Activated CD8-positive, alpha-beta memory T cell treated with anti-CD3 and anti-CD28 coated beads, Interleukin-2, amount 10 ng/mL, durations not matched to agents 7 days and 5 days (primary cell): ENCODE measurements around the gene STK31. TPM values are rescaled to one million over a fixed set of nuclear protein-coding genes. Genes with fewer than 3 reads are reported as not detected.
"Not testable (repeated sequence)": the region's sequence is repeated elsewhere in the genome, so short reads cannot be mapped to it uniquely, and the experiment has no call there.

Source experiments
- ATAC-seq: fragments of 150-1000 bp; cut with Tn5 transposase; one replicate; pipeline ENCODE4 v1.10.0; 2021; ENCODE audit warnings: moderate library complexity
- CTCF ChIA-PET: fragments of 350-600 bp; sonication (Branson Sonifier 250); formaldehyde crosslinking; loops from one replicate; lab custom pipeline; 2021; ENCODE audit warnings: antibody characterized with exemption; lab: Charles Lee
- DNase-seq: peaks from one replicate; pipeline ENCODE4 v3.0.0-alpha.2; 2020
- H3K27ac Mint-ChIP-seq: one replicate; pipeline ENCODE4 v1.8.0; 2021; ENCODE audit warnings: mild to moderate bottlenecking, mixed read lengths
- H3K27me3 Mint-ChIP-seq: one replicate; pipeline ENCODE4 v1.8.0; 2021; ENCODE audit warnings: mixed read lengths
- H3K36me3 Mint-ChIP-seq: one replicate; pipeline ENCODE4 v1.8.0; 2021; ENCODE audit warnings: mild to moderate bottlenecking, mixed read lengths
- H3K4me1 Mint-ChIP-seq: one replicate; pipeline ENCODE4 v1.8.0; 2021; ENCODE audit warnings: mixed read lengths
- H3K4me3 Mint-ChIP-seq: one replicate; pipeline ENCODE4 v1.8.0; 2021; ENCODE audit warnings: mild to moderate bottlenecking, moderate library complexity, mixed read lengths
- H3K9me3 Mint-ChIP-seq: one replicate; pipeline ENCODE4 v1.8.0; 2022; ENCODE audit warnings: low read depth, mixed read lengths
- total RNA-seq, 2 experiments: library from RNA; stranded (reverse); gene quantifications; one replicate each; pipeline ENCODE4 v1.2.3, GENCODE V29; 2021

STK31 gene
- total RNA-seq, 2 experiments from 2014 or later = 0.07 TPM; not detected in 1

- H3K36me3 Mint-ChIP-seq = no peaks in the 10 kb centered on the region
- no peak overlapping the region for H3K27ac Mint-ChIP-seq
- H3K4me3 Mint-ChIP-seq = no peak overlapping the region
- CTCF ChIA-PET = interaction anchor here (1.0 to 1.9 kb wide), 2 partner anchors 9 to 518 kb away, joined by 3 to 5 read pairs; no protein-coding TSS in a partner anchor
- ATAC-seq = no peak
- H3K27me3 Mint-ChIP-seq = peaks cover 10% of the 10 kb centered on the region
- H3K4me1 Mint-ChIP-seq = no peaks in the 10 kb centered on the region
- DNase-seq = no peak
- no peaks in the 10 kb centered on the region for H3K9me3 Mint-ChIP-seq
Measured at GRCh38 chr7:23863209-23863787, 153.3 kb downstream of the STK31 start.

GRCh38 chr7:23864973-23865372, 155.0 kb downstream of the STK31 start:
- Mint-ChIP-seq H3K36me3 (no peaks in the 10 kb centered on the region), H3K9me3 (no peaks in the 10 kb centered on the region), H3K27ac (no peak overlapping the region), H3K27me3 (peaks cover 14% of the 10 kb centered on the region), H3K4me3 (no peak overlapping the region), H3K4me1 (no peaks in the 10 kb centered on the region)
- ATAC-seq (no peak), DNase-seq (no peak)
- CTCF ChIA-PET = interaction anchor here (0.9 kb wide), 1 partner anchor 11 kb away, joined by 3 read pairs; no protein-coding TSS in a partner anchor

- Mint-ChIP-seq H3K9me3 (no peaks in the 10 kb centered on the region), H3K4me3 (no peak overlapping the region), H3K36me3 (no peaks in the 10 kb centered on the region), H3K27me3 (peaks cover 4% of the 10 kb centered on the region), H3K27ac (no peak overlapping the region), H3K4me1 (no peaks in the 10 kb centered on the region)
- ATAC-seq (no peak), DNase-seq (no peak)
- CTCF ChIA-PET = no interaction called here
Measured at GRCh38 chr7:23873306-23873705, 163.3 kb downstream of the STK31 start.

GRCh38 chr7:23876526-23876925, 166.5 kb downstream of the STK31 start:
- H3K4me3 Mint-ChIP-seq, CTCF ChIA-PET, H3K27ac Mint-ChIP-seq, H3K36me3 Mint-ChIP-seq, H3K27me3 Mint-ChIP-seq, H3K9me3 Mint-ChIP-seq, DNase-seq, ATAC-seq, H3K4me1 Mint-ChIP-seq: not testable (repeated sequence)

Other genes with a start within 250 kb of the STK31 start
- 1 to 10 TPM in 1 of 2 experiments, under 1 TPM in 1; 0.84 to 1.3 TPM for gene IGF2BP3, start 239.7 kb upstream of the STK31 start, total RNA-seq
- 100 to 1,000 TPM; 108 to 113 TPM for gene TRA2A, start 178.2 kb upstream of the STK31 start, total RNA-seq
- gene CCDC126, start 112.8 kb upstream of the STK31 start, total RNA-seq = 1 to 10 TPM; 8.0 to 8.1 TPM
- 1 to 10 TPM; 5.6 to 6.1 TPM for gene FAM221A, start 30.0 kb upstream of the STK31 start, total RNA-seq